Measurements from ENCODE around the gene RALB.
"Not testable (repeated sequence)": the region's sequence is repeated elsewhere in the genome, so short reads cannot be mapped to it uniquely, and the experiment has no call there.

Gene RALB

DNA sequence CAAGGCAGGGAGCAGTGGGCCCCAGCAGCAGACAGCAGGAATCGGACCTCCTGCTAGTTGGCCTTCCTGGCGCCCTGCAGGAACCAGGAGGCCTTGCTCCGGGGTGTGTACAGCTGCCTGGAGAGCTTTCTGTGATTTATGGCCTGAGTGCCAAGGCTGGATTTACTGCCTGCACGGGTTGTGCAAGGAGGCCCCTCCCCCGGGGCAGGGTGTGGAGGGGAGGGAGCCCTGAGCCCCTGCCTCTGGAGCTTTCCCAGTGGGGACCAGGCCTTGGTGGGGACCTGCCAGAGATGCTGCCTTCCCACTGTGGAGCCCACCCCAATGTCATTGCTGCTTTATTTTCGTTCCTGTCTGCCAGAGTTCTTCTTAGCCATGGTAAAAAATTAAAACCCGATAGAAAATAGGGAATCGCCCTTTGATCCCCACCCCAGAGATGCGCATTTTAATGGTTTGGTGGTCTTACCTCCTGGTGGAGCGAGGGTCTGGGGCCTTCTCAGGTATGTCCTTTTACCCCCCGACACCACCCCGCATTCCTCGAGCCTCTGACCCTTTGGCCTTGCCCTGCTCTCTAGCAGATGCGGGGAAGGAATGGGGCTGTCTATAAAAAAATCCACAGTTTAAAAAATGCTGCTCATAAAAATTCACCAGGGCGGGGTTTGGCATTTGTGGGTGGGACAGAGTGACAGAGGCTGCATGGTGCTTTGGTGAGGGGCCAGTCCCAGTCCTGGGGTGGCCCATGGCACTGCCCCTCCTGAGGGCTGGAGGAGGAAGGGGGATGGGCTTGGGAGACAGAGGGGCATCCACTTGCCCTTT, 6.9 kb upstream of the RALB start:
- Mint-ChIP-seq H3K4me1 (ENCODE audit: low read depth) (no peaks in the 10 kb centered on the region), H3K4me3 (no peak overlapping the region), H3K9me3 (ENCODE audit: low read depth) (no peaks in the 10 kb centered on the region), H3K27ac (no peak overlapping the region), H3K27me3 (peaks cover 2% of the 10 kb centered on the region), H3K36me3 (peaks cover 3% of the 10 kb centered on the region)

DNA sequence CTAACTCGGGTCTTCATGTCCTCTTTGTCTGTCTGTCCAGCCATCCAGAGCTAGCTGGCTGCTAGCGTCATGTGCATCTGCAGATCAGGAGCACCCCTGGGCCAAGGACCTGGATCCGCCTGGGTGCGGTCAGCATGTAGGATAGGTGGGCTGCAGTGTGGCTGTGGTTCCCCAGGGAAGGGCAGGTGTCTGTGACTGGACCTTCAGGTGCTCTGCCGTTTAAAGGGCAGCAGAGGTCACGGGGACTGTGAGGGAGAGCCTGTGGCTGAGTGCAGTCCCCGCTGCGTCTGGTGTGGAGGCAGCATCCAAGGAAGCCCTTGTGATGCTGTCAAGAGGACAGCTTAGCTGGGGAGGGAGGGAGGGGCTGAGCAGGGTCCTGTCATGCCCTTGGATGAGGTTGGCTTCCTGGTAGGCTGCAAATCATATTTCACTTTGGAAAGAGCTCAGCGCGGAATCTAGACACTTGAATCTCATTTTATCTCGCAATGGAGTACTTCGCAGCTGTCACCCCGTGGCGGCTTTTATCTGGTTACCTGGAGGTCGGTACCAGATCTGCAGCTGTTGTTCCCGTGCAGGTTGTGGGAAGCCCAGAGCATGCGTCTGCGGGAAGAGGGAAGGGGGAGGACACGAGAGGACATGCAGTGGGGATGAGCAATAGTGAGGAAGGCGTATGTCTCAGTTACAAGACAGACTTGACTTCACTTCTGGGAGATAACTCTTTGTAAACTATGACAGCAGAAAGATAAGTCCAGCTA, 5.9 kb upstream of the RALB start:
- no peak overlapping the region for H3K27ac Mint-ChIP-seq
- H3K9me3 Mint-ChIP-seq (ENCODE audit: low read depth), result no peaks in the 10 kb centered on the region
- H3K27me3 Mint-ChIP-seq, result peaks cover 2% of the 10 kb centered on the region
- H3K4me3 Mint-ChIP-seq, result no peak overlapping the region
- peaks cover 3% of the 10 kb centered on the region for H3K4me1 Mint-ChIP-seq (ENCODE audit: low read depth)
- H3K36me3 Mint-ChIP-seq, result peaks cover 3% of the 10 kb centered on the region

DNA sequence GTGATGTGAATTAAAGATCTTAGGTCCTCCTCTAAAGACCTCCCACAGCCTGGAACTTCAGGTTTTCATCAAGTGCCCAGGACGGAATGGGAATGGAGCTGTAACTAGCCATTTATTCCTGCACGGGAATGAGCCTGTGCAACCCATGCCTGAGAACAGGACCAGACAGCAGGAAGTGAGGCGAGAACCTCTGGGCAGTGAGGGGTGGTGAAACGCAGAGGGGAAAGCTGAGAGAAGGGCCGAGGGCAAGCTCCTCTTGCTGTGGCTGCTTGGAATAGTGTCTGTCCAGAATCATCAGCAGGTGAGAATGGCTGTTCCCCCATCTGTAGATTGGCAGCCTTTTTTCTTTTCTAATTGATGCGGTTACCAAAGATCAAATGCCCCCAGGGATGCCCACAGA, 4.8 kb upstream of the RALB start:
- Mint-ChIP-seq H3K4me1 (ENCODE audit: low read depth) (peaks cover 8% of the 10 kb centered on the region), H3K4me3 (no peak overlapping the region), H3K27me3 (peaks cover 2% of the 10 kb centered on the region), H3K9me3 (ENCODE audit: low read depth) (no peaks in the 10 kb centered on the region), H3K36me3 (peaks cover 3% of the 10 kb centered on the region), H3K27ac (peak overlapping the region; percentile 22)

DNA sequence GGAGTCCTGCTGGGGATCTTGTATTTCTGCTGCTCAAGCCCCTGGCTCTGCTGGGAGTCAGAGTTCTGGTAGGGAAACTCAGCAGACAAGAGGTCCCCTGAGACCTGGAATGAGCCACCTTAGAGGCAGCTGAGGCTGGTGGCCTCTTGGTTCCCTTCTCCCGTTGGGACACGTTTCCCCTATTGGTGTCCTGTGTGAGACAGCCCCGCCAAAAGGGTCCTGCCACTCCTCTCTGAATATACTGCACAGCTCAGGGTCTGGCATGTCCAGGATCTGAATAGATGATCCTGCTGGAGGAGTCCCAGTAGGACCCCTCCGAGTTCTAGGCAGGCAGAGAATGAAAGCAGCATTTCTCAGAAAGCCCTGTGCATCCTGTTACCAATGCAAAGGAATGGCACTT, 2.0 kb upstream of the RALB start:
- Mint-ChIP-seq H3K4me3 (no peak overlapping the region), H3K27ac (no peak overlapping the region), H3K9me3 (ENCODE audit: low read depth) (no peaks in the 10 kb centered on the region), H3K36me3 (no peaks in the 10 kb centered on the region), H3K4me1 (ENCODE audit: low read depth) (peaks cover 30% of the 10 kb centered on the region), H3K27me3 (peaks cover 2% of the 10 kb centered on the region)

DNA sequence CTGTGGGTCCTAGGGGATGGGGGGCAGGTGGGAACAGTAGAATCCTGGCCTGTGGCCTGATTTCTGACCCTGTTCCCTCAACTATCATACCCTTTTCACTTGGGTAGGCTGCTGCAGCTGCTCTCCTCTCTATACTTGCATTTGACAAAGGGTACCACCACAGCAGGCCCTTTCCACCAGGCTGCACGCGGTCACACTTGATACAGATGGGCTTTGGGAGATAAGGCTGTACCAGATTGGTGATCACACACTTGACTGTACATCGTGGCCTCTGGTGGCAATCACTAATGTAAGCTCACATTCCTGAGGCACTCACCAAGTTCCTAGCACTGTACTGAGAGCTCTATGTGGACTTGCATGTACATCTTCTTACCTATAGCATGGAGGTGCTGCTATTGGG, 1.6 kb upstream of the RALB start:
- Mint-ChIP-seq H3K4me3 (no peak overlapping the region), H3K27ac (no peak overlapping the region), H3K9me3 (ENCODE audit: low read depth) (no peaks in the 10 kb centered on the region), H3K4me1 (ENCODE audit: low read depth) (peaks cover 34% of the 10 kb centered on the region), H3K27me3 (peaks cover 2% of the 10 kb centered on the region), H3K36me3 (peaks cover 4% of the 10 kb centered on the region)

DNA sequence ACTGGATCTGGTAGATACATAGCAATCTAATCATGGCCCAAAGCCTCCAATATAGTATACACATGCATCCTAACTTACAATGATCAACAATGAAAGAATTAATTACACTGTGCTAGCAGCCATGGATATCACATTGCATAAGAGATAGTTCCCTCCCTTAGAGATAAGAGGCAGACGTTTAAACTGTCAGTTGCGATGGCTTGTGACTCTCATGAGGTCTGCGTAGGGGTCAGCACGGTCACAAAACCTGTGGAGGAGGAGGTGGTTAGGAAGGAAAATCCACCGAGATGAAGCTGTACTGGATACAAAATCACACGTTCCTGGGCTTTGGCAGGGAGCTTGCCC, 800 bp upstream of the RALB start:
- H3K4me3 Mint-ChIP-seq, result peak overlapping the region; percentile 99
- peak overlapping the region; percentile 91 for H3K27ac Mint-ChIP-seq
- H3K36me3 Mint-ChIP-seq, result peaks cover 4% of the 10 kb centered on the region
- H3K4me1 Mint-ChIP-seq (ENCODE audit: low read depth), result peaks cover 41% of the 10 kb centered on the region
- H3K27me3 Mint-ChIP-seq, result peaks cover 2% of the 10 kb centered on the region
- no peaks in the 10 kb centered on the region for H3K9me3 Mint-ChIP-seq (ENCODE audit: low read depth)

DNA sequence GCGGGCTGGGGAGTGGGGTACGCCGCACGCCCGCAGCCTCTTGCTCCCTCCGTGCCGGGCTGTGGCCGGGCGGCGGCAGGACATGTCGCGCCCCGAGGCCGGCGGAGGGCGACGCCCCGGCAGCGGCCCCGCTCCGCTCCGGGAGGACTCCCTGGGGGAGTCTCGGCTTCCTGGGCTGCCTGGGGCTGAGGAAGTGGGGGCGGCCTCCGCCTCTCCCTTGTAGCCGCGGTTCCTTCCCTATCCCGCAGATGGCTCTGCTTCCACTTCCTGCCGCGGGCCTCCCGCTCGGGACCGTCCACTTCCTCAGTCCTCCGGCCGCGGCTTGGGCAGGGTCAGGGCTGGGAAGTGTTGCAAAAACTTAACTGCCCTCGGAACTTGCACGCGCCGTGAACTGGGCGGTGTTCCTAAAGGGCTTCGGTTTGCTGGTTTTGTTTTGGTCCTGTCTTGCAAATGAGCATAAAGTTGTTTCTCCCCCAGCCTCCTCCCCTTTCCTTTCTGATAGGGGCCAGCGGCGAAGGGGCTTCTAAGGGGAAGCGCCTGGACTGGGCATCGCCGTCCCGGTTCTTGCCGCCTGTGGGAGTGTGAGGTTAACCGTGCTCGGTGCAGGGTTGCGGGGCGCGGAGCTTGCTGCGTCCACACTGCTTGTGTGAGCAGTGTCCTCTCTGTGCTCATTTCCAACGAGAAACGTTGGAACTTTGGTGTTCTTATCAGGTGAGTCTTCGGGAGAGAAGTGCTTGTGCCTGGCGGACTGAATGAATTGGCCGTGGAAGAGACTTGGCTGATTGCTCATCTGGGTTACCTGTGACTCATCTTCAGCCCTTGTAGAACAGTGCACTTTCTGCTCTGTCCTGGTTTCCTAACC, 600 bp downstream of the RALB start:
- Mint-ChIP-seq H3K4me3 (peak overlapping the region; percentile 97), H3K27me3 (no peaks in the 10 kb centered on the region), H3K36me3 (peaks cover 12% of the 10 kb centered on the region), H3K27ac (peak overlapping the region; percentile 36), H3K4me1 (ENCODE audit: low read depth) (peaks cover 55% of the 10 kb centered on the region), H3K9me3 (ENCODE audit: low read depth) (no peaks in the 10 kb centered on the region)

DNA sequence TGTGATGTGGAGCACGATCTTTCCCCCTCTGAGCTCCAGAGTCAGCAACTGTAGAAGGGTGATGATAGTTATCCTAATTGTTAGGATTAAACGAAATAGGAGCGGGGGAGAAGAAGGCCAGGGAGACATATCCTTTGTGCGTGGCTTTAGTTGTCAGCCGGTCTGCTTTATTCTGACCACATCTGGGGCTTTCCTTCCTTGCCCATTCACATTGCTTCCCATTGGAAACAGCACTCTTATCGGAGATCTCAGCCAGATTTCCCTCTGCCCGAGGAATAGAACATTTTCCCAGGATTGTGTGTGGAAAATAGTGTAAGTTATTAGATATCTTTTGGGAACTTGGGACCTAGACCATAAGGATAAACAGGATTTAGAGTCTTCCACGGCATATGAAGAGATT, 1.5 kb downstream of the RALB start:
- no peaks in the 10 kb centered on the region for H3K27me3 Mint-ChIP-seq
- H3K4me1 Mint-ChIP-seq (ENCODE audit: low read depth), result peaks cover 60% of the 10 kb centered on the region
- H3K36me3 Mint-ChIP-seq, result peaks cover 15% of the 10 kb centered on the region
- no peaks in the 10 kb centered on the region for H3K9me3 Mint-ChIP-seq (ENCODE audit: low read depth)
- H3K27ac Mint-ChIP-seq, result no peak overlapping the region
- peak overlapping the region; percentile 97 for H3K4me3 Mint-ChIP-seq

DNA sequence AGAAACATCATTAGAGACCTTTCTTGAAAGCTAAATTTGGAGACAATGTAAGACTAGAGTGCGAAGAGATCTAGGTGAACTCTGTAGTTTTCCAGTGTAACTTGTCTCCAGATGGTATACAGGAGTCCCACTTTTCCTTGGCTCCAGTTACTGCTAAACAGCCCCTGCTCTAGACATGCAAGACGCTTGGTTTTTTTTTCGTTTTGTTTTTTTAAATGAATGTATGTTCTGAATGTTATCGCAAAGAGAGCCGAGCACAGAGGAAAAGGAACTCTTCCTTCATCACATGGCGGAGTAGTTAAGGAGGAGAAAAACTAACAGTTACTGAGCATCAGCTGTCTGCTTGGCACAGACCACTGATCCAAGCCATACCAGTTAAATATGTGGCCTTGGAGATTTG, 2.4 kb downstream of the RALB start:
- Mint-ChIP-seq H3K4me1 (ENCODE audit: low read depth) (peaks cover 60% of the 10 kb centered on the region), H3K4me3 (peak overlapping the region; percentile 5), H3K27me3 (no peaks in the 10 kb centered on the region), H3K9me3 (ENCODE audit: low read depth) (no peaks in the 10 kb centered on the region), H3K36me3 (peaks cover 15% of the 10 kb centered on the region), H3K27ac (peak overlapping the region; percentile 17)

DNA sequence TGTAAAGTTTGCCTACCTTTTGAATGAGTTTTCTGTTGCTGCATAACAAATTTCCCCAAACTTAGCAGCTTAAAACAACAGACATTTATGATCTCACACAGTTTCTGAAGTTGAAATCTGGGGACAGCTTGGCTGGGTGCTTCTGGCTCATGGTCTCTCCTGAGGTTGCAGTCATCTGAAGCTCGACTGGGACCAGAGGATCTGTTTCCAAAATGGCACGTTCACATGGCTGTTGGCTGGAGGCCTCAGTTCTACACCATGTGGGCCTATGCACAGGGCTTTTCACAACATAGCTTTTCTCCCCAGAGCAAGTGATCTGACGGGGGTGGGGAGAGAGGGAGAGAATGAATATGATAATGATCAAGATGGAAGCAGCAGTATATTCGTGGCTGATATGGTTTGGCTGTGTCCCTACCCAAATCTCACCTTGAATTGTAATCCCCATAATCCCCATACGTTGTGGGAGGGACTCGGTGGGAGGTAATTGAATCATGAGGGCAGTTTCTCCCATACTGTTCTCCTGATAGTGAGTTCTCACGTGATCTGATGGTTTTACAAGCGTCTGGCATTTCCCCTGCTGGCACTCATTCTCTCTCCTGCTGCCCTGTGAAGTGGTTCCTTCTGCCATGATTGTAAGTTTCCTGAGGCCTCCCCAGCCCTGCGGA, 3.5 kb downstream of the RALB start:
- Mint-ChIP-seq H3K9me3 (ENCODE audit: low read depth) (no peaks in the 10 kb centered on the region), H3K4me1 (ENCODE audit: low read depth) (peaks cover 60% of the 10 kb centered on the region), H3K4me3 (peak overlapping the region; percentile 38), H3K36me3 (peaks cover 17% of the 10 kb centered on the region), H3K27me3 (no peaks in the 10 kb centered on the region), H3K27ac (peak overlapping the region; percentile 72)

DNA sequence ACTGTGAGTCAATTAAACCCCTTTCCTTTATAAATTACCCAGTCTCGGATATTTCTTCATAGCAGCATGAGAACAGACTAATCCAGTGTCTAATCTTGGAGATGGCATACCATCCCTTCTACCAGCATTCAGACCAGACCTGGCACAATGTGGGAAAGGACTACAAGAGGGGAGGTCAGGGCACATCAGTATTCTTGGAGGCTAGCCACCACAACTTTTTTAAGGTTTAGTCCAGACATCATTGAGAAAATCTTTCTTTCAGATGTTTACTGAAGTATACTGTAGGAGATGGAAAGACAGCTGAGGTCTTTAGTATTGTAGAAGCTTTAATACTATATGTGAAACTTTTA, 4.0 kb downstream of the RALB start:
- Mint-ChIP-seq H3K9me3 (ENCODE audit: low read depth) (no peaks in the 10 kb centered on the region), H3K27me3 (no peaks in the 10 kb centered on the region), H3K4me3 (peak overlapping the region; percentile 20), H3K27ac (peak overlapping the region; percentile 41), H3K4me1 (ENCODE audit: low read depth) (peaks cover 58% of the 10 kb centered on the region), H3K36me3 (peaks cover 17% of the 10 kb centered on the region)

DNA sequence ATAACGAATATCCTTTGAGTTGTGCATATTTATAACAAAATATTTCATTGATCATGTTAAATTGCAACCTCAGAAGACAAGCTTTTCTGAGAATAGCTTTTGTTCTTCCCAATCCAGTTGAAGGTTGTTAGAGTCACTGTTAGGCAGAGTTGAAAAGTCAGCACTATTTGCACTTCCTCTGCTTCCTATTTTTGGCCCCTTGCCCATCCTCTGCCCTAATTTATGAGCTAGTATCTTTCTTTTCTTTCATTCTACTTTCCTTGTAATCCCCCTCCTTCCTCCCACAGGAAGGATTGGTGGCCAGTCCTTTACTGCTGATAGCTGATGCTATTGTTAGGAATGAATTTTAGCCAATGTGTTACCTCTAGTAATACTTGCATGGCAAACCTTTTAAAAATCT, 4.9 kb downstream of the RALB start:
- peaks cover 51% of the 10 kb centered on the region for H3K4me1 Mint-ChIP-seq (ENCODE audit: low read depth)
- peaks cover 17% of the 10 kb centered on the region for H3K36me3 Mint-ChIP-seq
- H3K27ac Mint-ChIP-seq, result no peak overlapping the region
- no peaks in the 10 kb centered on the region for H3K27me3 Mint-ChIP-seq
- no peaks in the 10 kb centered on the region for H3K9me3 Mint-ChIP-seq (ENCODE audit: low read depth)
- no peak overlapping the region for H3K4me3 Mint-ChIP-seq

DNA sequence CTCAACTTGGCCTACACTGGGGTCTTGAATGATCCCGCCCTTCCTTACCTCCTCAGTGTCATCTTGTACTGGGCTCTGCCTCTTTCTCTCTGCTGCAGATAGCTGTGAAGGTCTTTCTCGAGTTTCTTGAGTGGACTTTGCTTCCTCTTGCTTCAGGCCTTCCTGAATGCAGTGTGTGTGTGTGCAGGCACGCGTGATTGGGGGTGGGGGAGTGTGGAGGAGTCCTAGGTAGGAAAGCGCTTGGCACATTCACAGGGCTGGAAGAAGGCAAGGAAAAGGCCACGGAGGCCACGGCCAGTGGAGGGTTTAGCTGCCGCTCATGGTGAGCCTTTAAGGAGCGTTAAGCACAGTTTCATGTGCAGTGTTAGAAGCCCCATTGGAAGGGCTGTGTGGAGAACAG, 5.5 kb downstream of the RALB start:
- no peaks in the 10 kb centered on the region for H3K9me3 Mint-ChIP-seq (ENCODE audit: low read depth)
- peak overlapping the region; percentile 20 for H3K4me3 Mint-ChIP-seq
- peaks cover 17% of the 10 kb centered on the region for H3K36me3 Mint-ChIP-seq

DNA sequence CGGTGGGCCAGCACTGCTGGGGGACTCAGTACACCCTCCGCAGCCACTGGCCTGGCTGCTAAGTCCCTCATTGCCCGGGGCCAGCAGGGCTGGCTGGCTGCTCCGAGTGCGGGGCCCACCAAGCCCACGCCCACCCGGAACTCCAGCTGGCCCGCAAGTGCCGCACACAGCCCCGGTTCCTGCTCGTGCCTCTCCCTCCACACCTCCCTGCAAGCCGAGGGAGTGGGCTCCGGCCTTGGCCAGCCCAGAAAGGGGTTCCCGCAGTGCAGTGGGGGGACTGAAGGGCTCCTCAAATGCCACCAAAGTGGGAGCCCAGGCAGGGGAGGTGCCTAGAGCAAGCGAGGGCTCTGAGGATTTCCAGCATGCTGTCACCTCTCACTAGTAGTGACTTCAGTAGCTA, 7.3 kb downstream of the RALB start:
- H3K4me3 Mint-ChIP-seq; H3K27me3 Mint-ChIP-seq; H3K27ac Mint-ChIP-seq; H3K9me3 Mint-ChIP-seq (ENCODE audit: low read depth): not testable (repeated sequence)
- peaks cover 21% of the 10 kb centered on the region for H3K36me3 Mint-ChIP-seq
- H3K4me1 Mint-ChIP-seq (ENCODE audit: low read depth), result peaks cover 42% of the 10 kb centered on the region

More for the DNA sequence above, 5.5 kb downstream of the RALB start:
- peaks cover 51% of the 10 kb centered on the region for H3K4me1 Mint-ChIP-seq (ENCODE audit: low read depth)
- no peak overlapping the region for H3K27ac Mint-ChIP-seq
- no peaks in the 10 kb centered on the region for H3K27me3 Mint-ChIP-seq

Data from activated naive CD8-positive, alpha-beta T cell (primary cell).